ENCODE results near the gene ANAPC5.
"Not testable (repeated sequence)": the region's sequence is repeated elsewhere in the genome, so short reads cannot be mapped to it uniquely, and the experiment has no call there.

Gene ANAPC5

GRCh38 chr12:121284551-121285390 is 67.4 kb downstream of the ANAPC5 start:
- DNase-seq (ENCODE audit: low read depth): no peak

GRCh38 chr12:121283841-121284240 is 68.4 kb downstream of the ANAPC5 start:
- no peak for DNase-seq (ENCODE audit: low read depth)

- DNase-seq (ENCODE audit: low read depth): no peak
These were observed 68.8 kb downstream of the ANAPC5 start for GRCh38 chr12:121283388-121283787.

- not testable (repeated sequence) for DNase-seq (ENCODE audit: low read depth)
These were observed 69.3 kb downstream of the ANAPC5 start for GRCh38 chr12:121282910-121283309.

- no peak for DNase-seq (ENCODE audit: low read depth)
These were observed 70.0 kb downstream of the ANAPC5 start for GRCh38 chr12:121282072-121282742.

GRCh38 chr12:121281116-121281515 is 71.1 kb downstream of the ANAPC5 start:
- not testable (repeated sequence) for DNase-seq (ENCODE audit: low read depth)

GRCh38 chr12:121280531-121280930 is 71.7 kb downstream of the ANAPC5 start:
- DNase-seq (ENCODE audit: low read depth): not testable (repeated sequence)

GRCh38 chr12:121279507-121279915 is 72.7 kb downstream of the ANAPC5 start:
- no peak for DNase-seq (ENCODE audit: low read depth)

GRCh38 chr12:121279071-121279375 is 73.2 kb downstream of the ANAPC5 start:
- no peak for DNase-seq (ENCODE audit: low read depth)

GRCh38 chr12:121278169-121279070 is 73.8 kb downstream of the ANAPC5 start:
- no peak for DNase-seq (ENCODE audit: low read depth)

- no peak for DNase-seq (ENCODE audit: low read depth)
These were observed 74.8 kb downstream of the ANAPC5 start for GRCh38 chr12:121277374-121277759.

GRCh38 chr12:121274036-121274763 is 78.0 kb downstream of the ANAPC5 start:
- DNase-seq (ENCODE audit: low read depth): no peak

- DNase-seq (ENCODE audit: low read depth): no peak
These were observed 78.8 kb downstream of the ANAPC5 start for GRCh38 chr12:121273364-121273896.

GRCh38 chr12:121267822-121268221 is 84.4 kb downstream of the ANAPC5 start:
- DNase-seq (ENCODE audit: low read depth): no peak

- no peak for DNase-seq (ENCODE audit: low read depth)
These were observed 87.2 kb downstream of the ANAPC5 start for GRCh38 chr12:121264951-121265515.

- DNase-seq (ENCODE audit: low read depth): no peak
These were observed 88.1 kb downstream of the ANAPC5 start for GRCh38 chr12:121264135-121264534.

GRCh38 chr12:121263206-121263935 is 88.8 kb downstream of the ANAPC5 start:
- no peak for DNase-seq (ENCODE audit: low read depth)

- DNase-seq (ENCODE audit: low read depth): no peak
These were observed 90.8 kb downstream of the ANAPC5 start for GRCh38 chr12:121261398-121261797.

- no peak for DNase-seq (ENCODE audit: low read depth)
These were observed 92.1 kb downstream of the ANAPC5 start for GRCh38 chr12:121260091-121260490.

GRCh38 chr12:121259074-121259473 is 93.1 kb downstream of the ANAPC5 start:
- no peak for DNase-seq (ENCODE audit: low read depth)

Measured in stimulated activated CD8-positive, alpha-beta memory T cell treated with anti-CD3 and anti-CD28 coated beads, Interleukin-15, amount 100 ng/mL, for 24 hours (primary cell).